ENCODE measurements around the gene TBC1D10B.

TBC1D10B gene

GRCh38 chr16:30376461-30376902, 6.2 kb upstream of the TBC1D10B start:
- DNase-seq (ENCODE audit: low spot score) (no peak), FAIRE-seq (no peak)

GRCh38 chr16:30375864-30376263, 5.6 kb upstream of the TBC1D10B start:
- FAIRE-seq (no peak), DNase-seq (ENCODE audit: low spot score) (no peak)

GRCh38 chr16:30374538-30374937, 4.2 kb upstream of the TBC1D10B start, which contains the start of gene MYL11:
TSS of gene MYL11 (plus strand) at chr16:30374802. CDS start at chr16:30374858, 56 bp downstream.
- DNase-seq (ENCODE audit: low spot score) (no peak), FAIRE-seq (no peak)

GRCh38 chr16:30372725-30373124, 2.4 kb upstream of the TBC1D10B start:
- FAIRE-seq (no peak), DNase-seq (ENCODE audit: low spot score) (no peak)

- FAIRE-seq (no peak), DNase-seq (ENCODE audit: low spot score) (no peak)
Measured at GRCh38 chr16:30372038-30372712, 1.9 kb upstream of the TBC1D10B start.

GRCh38 chr16:30371248-30371816, 1.0 kb upstream of the TBC1D10B start:
- DNase-seq (ENCODE audit: low spot score) (no peak), FAIRE-seq (no peak)

- FAIRE-seq = no peak
- no peak for DNase-seq (ENCODE audit: low spot score)
Measured at GRCh38 chr16:30369938-30370455, 297 bp downstream of the TBC1D10B start.

GRCh38 chr16:30369091-30369937, 980 bp downstream of the TBC1D10B start:
- FAIRE-seq (no peak), DNase-seq (ENCODE audit: low spot score) (no peak)

- DNase-seq (ENCODE audit: low spot score) (no peak), FAIRE-seq (no peak)
Measured at GRCh38 chr16:30368792-30369090, 1.6 kb downstream of the TBC1D10B start.

- DNase-seq (ENCODE audit: low spot score) = no peak
- FAIRE-seq = no peak
Measured at GRCh38 chr16:30368122-30368791, 2.0 kb downstream of the TBC1D10B start.

GRCh38 chr16:30367349-30368009, 2.8 kb downstream of the TBC1D10B start:
- FAIRE-seq = no peak
- no peak for DNase-seq (ENCODE audit: low spot score)

GRCh38 chr16:30366511-30366910, 3.8 kb downstream of the TBC1D10B start:
- DNase-seq (ENCODE audit: low spot score) = no peak
- FAIRE-seq = no peak

- DNase-seq (ENCODE audit: low spot score) = no peak
- no peak for FAIRE-seq
Measured at GRCh38 chr16:30365200-30365599, 5.1 kb downstream of the TBC1D10B start.

GRCh38 chr16:30361180-30361579, 9.1 kb downstream of the TBC1D10B start:
- FAIRE-seq (no peak), DNase-seq (ENCODE audit: low spot score) (no peak)

GRCh38 chr16:30359871-30360170, 10.5 kb downstream of the TBC1D10B start:
- DNase-seq (ENCODE audit: low spot score) (no peak), FAIRE-seq (no peak)

- FAIRE-seq (no peak), DNase-seq (ENCODE audit: low spot score) (no peak)
Measured at GRCh38 chr16:30358990-30359870, 11.1 kb downstream of the TBC1D10B start.

- FAIRE-seq (no peak), DNase-seq (ENCODE audit: low spot score) (no peak)
Measured at GRCh38 chr16:30358577-30358936, 11.7 kb downstream of the TBC1D10B start.

GRCh38 chr16:30357715-30358576, 12.3 kb downstream of the TBC1D10B start:
- DNase-seq (ENCODE audit: low spot score) = no peak
- no peak for FAIRE-seq

- no peak for FAIRE-seq
Measured at GRCh38 chr16:30357085-30357714, 13.1 kb downstream of the TBC1D10B start.

More at GRCh38 chr16:30357085-30357714, 13.1 kb downstream of the TBC1D10B start:
- DNase-seq (ENCODE audit: low spot score) = no peak
